NCI-H2107 treated with DMSO at 0.1 percent for 48 hours (cell line): ENCODE data around the gene ZBTB16.
"Not testable (repeated sequence)": the region's sequence is repeated elsewhere in the genome, so short reads cannot be mapped to it uniquely, and the experiment has no call there.

Experiments
- DNase-seq: peaks from one replicate; lab custom pipeline; 2025; ENCODE audit not compliant: unreplicated experiment; lab: John Stamatoyannopoulos, UW

The ZBTB16 gene

GRCh38 chr11:114042234-114042633, 17.3 kb upstream of the ZBTB16 start:
- DNase-seq = no peak

- no peak for DNase-seq
These were observed 15.3 kb upstream of the ZBTB16 start for GRCh38 chr11:114044042-114044871.

GRCh38 chr11:114047327-114047726, 12.2 kb upstream of the ZBTB16 start:
- DNase-seq = no peak

GRCh38 chr11:114049050-114049449, 10.5 kb upstream of the ZBTB16 start:
- no peak for DNase-seq

- DNase-seq = not testable (repeated sequence)
These were observed 9.7 kb upstream of the ZBTB16 start for GRCh38 chr11:114049766-114050165.

- DNase-seq = no peak
These were observed 9.1 kb upstream of the ZBTB16 start for GRCh38 chr11:114050258-114050927.

- no peak for DNase-seq
These were observed 8.0 kb upstream of the ZBTB16 start for GRCh38 chr11:114051558-114051957.

- no peak for DNase-seq
These were observed 7.4 kb upstream of the ZBTB16 start for GRCh38 chr11:114052160-114052559.

GRCh38 chr11:114053406-114053805, 6.1 kb upstream of the ZBTB16 start:
- no peak for DNase-seq

GRCh38 chr11:114054806-114055205, 4.7 kb upstream of the ZBTB16 start:
- no peak for DNase-seq

- DNase-seq = no peak
These were observed 3.1 kb upstream of the ZBTB16 start for GRCh38 chr11:114056409-114056808.

- DNase-seq = no peak
These were observed 2.4 kb upstream of the ZBTB16 start for GRCh38 chr11:114057147-114057546.

GRCh38 chr11:114057605-114058004, 1.9 kb upstream of the ZBTB16 start:
- no peak for DNase-seq

GRCh38 chr11:114058026-114058706, 1.3 kb upstream of the ZBTB16 start:
- DNase-seq = no peak

GRCh38 chr11:114058871-114059277, 637 bp upstream of the ZBTB16 start:
- no peak for DNase-seq

GRCh38 chr11:114059984-114060391, 477 bp downstream of the ZBTB16 start:
- DNase-seq = no peak

GRCh38 chr11:114060392-114061047, 1.0 kb downstream of the ZBTB16 start:
- DNase-seq = no peak

- no peak for DNase-seq
These were observed 1.7 kb downstream of the ZBTB16 start for GRCh38 chr11:114061048-114061680.

GRCh38 chr11:114061681-114062049, 2.2 kb downstream of the ZBTB16 start:
- DNase-seq = no peak

- DNase-seq = no peak
These were observed 2.8 kb downstream of the ZBTB16 start for GRCh38 chr11:114062272-114062671.
